Middle frontal gyrus (tissue), 1 donor: ENCODE measurements around the gene DLG2.
"Not testable (repeated sequence)": the region's sequence is repeated elsewhere in the genome, so short reads cannot be mapped to it uniquely, and the experiment has no call there.

Experiments used
- DNase-seq: peaks from one replicate; pipeline ENCODE4 v3.0.0-alpha.2; 2015; ENCODE audit warnings: low spot score; ENCODE audit errors: extremely low spot score

DLG2 gene

GRCh38 chr11:83508804-83509203 lies 2118.3 kb downstream of the DLG2 start:
- no peak for DNase-seq

- DNase-seq: no peak
Measured at GRCh38 chr11:83502041-83502440, 2125.1 kb downstream of the DLG2 start.

GRCh38 chr11:83493917-83494316 lies 2133.2 kb downstream of the DLG2 start:
- DNase-seq: no peak

GRCh38 chr11:83493034-83493433 lies 2134.1 kb downstream of the DLG2 start:
- DNase-seq: no peak

- DNase-seq: no peak
Measured at GRCh38 chr11:83483808-83484207, 2143.3 kb downstream of the DLG2 start.

GRCh38 chr11:83480811-83481210 lies 2146.3 kb downstream of the DLG2 start:
- DNase-seq: no peak

GRCh38 chr11:83480251-83480650 lies 2146.9 kb downstream of the DLG2 start:
- DNase-seq: no peak

GRCh38 chr11:83477772-83478171 lies 2149.4 kb downstream of the DLG2 start:
- no peak for DNase-seq

GRCh38 chr11:83475760-83476159 lies 2151.4 kb downstream of the DLG2 start:
- DNase-seq: no peak

- no peak for DNase-seq
Measured at GRCh38 chr11:83473743-83474142, 2153.4 kb downstream of the DLG2 start.

- no peak for DNase-seq
Measured at GRCh38 chr11:83472806-83473205, 2154.3 kb downstream of the DLG2 start.

GRCh38 chr11:83471831-83472727 lies 2155.1 kb downstream of the DLG2 start:
- DNase-seq: no peak

GRCh38 chr11:83467837-83468236 lies 2159.3 kb downstream of the DLG2 start:
- no peak for DNase-seq

- no peak for DNase-seq
Measured at GRCh38 chr11:83464160-83464944, 2162.8 kb downstream of the DLG2 start.

- no peak for DNase-seq
Measured at GRCh38 chr11:83459798-83460197, 2167.3 kb downstream of the DLG2 start.

- DNase-seq: no peak
Measured at GRCh38 chr11:83456566-83456965, 2170.6 kb downstream of the DLG2 start.

GRCh38 chr11:83456075-83456474 lies 2171.1 kb downstream of the DLG2 start:
- DNase-seq: no peak

- no peak for DNase-seq
Measured at GRCh38 chr11:83455356-83455755, 2171.8 kb downstream of the DLG2 start.

GRCh38 chr11:83454674-83455073 lies 2172.5 kb downstream of the DLG2 start:
- no peak for DNase-seq

GRCh38 chr11:83449338-83449913 lies 2177.7 kb downstream of the DLG2 start:
- no peak for DNase-seq

- DNase-seq: no peak
Measured at GRCh38 chr11:83448686-83449085, 2178.5 kb downstream of the DLG2 start.

GRCh38 chr11:83443880-83444279 lies 2183.3 kb downstream of the DLG2 start:
- DNase-seq: not testable (repeated sequence)
